Cardiac fibroblast (primary cell): Measurements from ENCODE around the gene NWD2.

Experiments used
- DNase-seq, 2 donors: peaks; one replicate each; pipeline versions ENCODE4 v3.0.0 to v3.0.0-alpha.2; 2010; ENCODE audit warnings: low read depth in 2 of 2
- H3K4me3 ChIP-seq, 2 donors: replicated peaks in 1 of 2; 1 replicate in 1 of 2; 2 replicates in 1 of 2; pipeline ENCODE4 v1.5.1; 2011; ENCODE audit warnings: low read depth in 2 of 2, low read length in 2 of 2, mild to moderate bottlenecking in 2 of 2, moderate library complexity in 1 of 2
- TF ChIP-seq, protein P1 (sequence below): IDR thresholded peaks from one replicate; pipeline ENCODE4 v1.5.1; 2011; ENCODE audit warnings: low read depth, mild to moderate bottlenecking, low read length, inconsistent platforms

Gene NWD2

DNA sequence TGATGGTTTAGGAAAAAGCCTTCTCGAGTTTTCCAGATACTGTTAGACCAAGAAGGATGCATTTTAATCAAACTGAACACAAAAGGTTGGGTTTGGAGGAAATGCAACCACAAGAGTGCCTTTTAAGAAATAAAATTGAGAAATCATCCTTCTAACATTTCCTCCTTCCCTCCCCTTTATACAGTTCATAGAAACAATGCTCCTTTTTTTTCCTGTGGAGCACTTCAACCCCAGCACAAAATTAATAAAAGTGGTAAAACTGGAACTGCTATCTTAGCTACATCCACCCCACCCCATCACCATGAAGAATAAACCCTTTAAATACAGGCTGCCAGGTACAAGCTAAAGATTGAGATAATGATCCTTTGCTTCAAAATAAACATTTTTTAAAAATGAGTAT, 230.5 kb downstream of the NWD2 start:
- no peak for DNase-seq
- TF ChIP-seq, protein P1, sequence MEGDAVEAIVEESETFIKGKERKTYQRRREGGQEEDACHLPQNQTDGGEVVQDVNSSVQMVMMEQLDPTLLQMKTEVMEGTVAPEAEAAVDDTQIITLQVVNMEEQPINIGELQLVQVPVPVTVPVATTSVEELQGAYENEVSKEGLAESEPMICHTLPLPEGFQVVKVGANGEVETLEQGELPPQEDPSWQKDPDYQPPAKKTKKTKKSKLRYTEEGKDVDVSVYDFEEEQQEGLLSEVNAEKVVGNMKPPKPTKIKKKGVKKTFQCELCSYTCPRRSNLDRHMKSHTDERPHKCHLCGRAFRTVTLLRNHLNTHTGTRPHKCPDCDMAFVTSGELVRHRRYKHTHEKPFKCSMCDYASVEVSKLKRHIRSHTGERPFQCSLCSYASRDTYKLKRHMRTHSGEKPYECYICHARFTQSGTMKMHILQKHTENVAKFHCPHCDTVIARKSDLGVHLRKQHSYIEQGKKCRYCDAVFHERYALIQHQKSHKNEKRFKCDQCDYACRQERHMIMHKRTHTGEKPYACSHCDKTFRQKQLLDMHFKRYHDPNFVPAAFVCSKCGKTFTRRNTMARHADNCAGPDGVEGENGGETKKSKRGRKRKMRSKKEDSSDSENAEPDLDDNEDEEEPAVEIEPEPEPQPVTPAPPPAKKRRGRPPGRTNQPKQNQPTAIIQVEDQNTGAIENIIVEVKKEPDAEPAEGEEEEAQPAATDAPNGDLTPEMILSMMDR: no peak
- H3K4me3 ChIP-seq: no peak overlapping the region

- H3K4me3 ChIP-seq: no peak overlapping the region
- TF ChIP-seq, protein P1: no peak
- no peak for DNase-seq
Observed at GRCh38 chr4:37475776-37476175, 231.2 kb downstream of the NWD2 start.

- DNase-seq: no peak
- TF ChIP-seq, protein P1: no peak
- H3K4me3 ChIP-seq: no peak overlapping the region
Observed at GRCh38 chr4:37476256-37476655, 231.7 kb downstream of the NWD2 start.

DNA sequence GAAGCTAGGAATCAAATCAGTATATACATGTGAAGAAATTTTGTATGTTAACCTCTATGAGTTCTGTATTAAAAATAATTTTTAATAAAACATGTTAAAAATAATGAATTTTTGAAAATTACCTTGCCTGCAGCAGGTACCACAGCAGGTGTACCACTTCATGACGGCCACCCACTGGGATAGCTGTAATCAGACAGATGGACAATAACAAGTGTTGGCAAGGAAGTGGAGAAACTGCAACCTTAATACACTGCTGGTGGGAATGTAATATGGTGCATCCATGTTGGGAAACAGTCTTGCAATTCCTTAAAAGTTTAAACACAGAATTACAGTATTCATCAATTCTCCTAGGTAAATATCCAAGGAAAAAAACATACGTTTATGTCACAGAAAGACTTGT, 232.1 kb downstream of the NWD2 start:
- TF ChIP-seq, protein P1: no peak
- no peak overlapping the region for H3K4me3 ChIP-seq
- no peak for DNase-seq

DNA sequence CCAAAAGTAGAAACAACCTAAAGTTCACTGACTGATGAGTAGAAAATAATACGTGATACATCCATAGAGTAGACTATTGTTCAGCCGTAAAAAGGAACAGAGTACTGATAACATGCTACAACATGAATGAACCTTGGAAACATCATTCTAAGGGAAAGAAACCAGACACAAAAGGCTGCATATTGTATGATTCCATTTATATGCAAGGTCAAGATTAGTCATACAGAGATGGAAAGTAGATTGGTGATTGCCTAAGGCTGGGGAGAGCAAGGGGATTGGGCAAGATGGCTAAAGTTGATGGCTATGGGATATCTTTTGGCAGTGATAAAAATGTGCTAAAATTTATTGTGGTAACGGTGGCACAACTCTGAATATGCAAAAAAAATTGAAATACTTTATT, 232.6 kb downstream of the NWD2 start:
- no peak for DNase-seq
- TF ChIP-seq, protein P1: no peak

GRCh38 chr4:37478151-37478550, 233.6 kb downstream of the NWD2 start:
- DNase-seq: no peak
- H3K4me3 ChIP-seq: no peak overlapping the region
- TF ChIP-seq, protein P1: no peak

More for the DNA sequence above, 232.6 kb downstream of the NWD2 start:
- no peak overlapping the region for H3K4me3 ChIP-seq

DNA sequence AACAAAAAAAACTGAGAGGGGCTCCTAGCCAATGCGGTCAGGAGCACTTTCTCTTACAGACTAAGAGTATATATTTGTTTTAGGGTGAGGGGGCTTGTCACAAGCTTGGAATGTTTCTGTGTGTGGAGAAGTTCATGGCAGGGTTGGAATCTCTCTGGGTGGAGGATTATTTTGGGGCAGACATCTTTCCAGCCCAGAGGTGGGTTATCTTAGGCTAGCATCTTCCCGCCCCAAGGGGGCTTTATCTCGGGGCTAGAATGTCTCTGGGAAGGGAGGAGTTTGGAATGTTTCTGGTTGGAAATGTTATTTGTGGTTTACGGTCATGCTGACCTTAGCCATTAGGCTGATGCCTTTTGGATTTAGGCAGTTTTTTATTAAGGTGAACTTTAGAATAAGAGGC, 236.0 kb downstream of the NWD2 start:
- no peak for DNase-seq
- H3K4me3 ChIP-seq: no peak overlapping the region
- TF ChIP-seq, protein P1: no peak
